DMS53 treated with DMSO at 0.1 percent for 48 hours (cell line): ENCODE data around the gene CCDC102B.
"Not testable (repeated sequence)": the region's sequence is repeated elsewhere in the genome, so short reads cannot be mapped to it uniquely, and the experiment has no call there.

ENCODE experiments used
- DNase-seq: peaks from one replicate; lab custom pipeline; 2025; ENCODE audit not compliant: unreplicated experiment; lab: John Stamatoyannopoulos, UW

The CCDC102B gene

GRCh38 chr18:68893354-68893753, 95.5 kb downstream of the CCDC102B start:
- no peak for DNase-seq

GRCh38 chr18:68897286-68897685, 99.4 kb downstream of the CCDC102B start:
- no peak for DNase-seq

GRCh38 chr18:68909579-68909978, 111.7 kb downstream of the CCDC102B start:
- DNase-seq, result no peak

GRCh38 chr18:68915061-68915460, 117.2 kb downstream of the CCDC102B start:
- DNase-seq, result no peak

GRCh38 chr18:68916734-68917133, 118.9 kb downstream of the CCDC102B start:
- no peak for DNase-seq

- DNase-seq, result no peak
Observed at GRCh38 chr18:68918216-68918615, 120.3 kb downstream of the CCDC102B start.

GRCh38 chr18:68919900-68920299, 122.0 kb downstream of the CCDC102B start:
- no peak for DNase-seq

GRCh38 chr18:68922392-68922791, 124.5 kb downstream of the CCDC102B start:
- no peak for DNase-seq

GRCh38 chr18:68925268-68925667, 127.4 kb downstream of the CCDC102B start:
- peak; percentile 15 for DNase-seq

- no peak for DNase-seq
Observed at GRCh38 chr18:68928762-68929675, 131.1 kb downstream of the CCDC102B start.

GRCh38 chr18:68935686-68936085, 137.8 kb downstream of the CCDC102B start:
- DNase-seq, result no peak

GRCh38 chr18:68937029-68937599, 139.2 kb downstream of the CCDC102B start:
- no peak for DNase-seq

GRCh38 chr18:68940039-68940438, 142.2 kb downstream of the CCDC102B start:
- DNase-seq, result no peak

GRCh38 chr18:68940754-68941153, 142.9 kb downstream of the CCDC102B start:
- peak; percentile 38 for DNase-seq

GRCh38 chr18:68942230-68942629, 144.3 kb downstream of the CCDC102B start:
- DNase-seq, result no peak

GRCh38 chr18:68943861-68944260, 146.0 kb downstream of the CCDC102B start:
- not testable (repeated sequence) for DNase-seq

GRCh38 chr18:68944330-68944729, 146.4 kb downstream of the CCDC102B start:
- DNase-seq, result no peak

GRCh38 chr18:68944826-68945225, 146.9 kb downstream of the CCDC102B start:
- DNase-seq, result no peak

GRCh38 chr18:68948622-68949021, 150.7 kb downstream of the CCDC102B start:
- no peak for DNase-seq

GRCh38 chr18:68954738-68955137, 156.9 kb downstream of the CCDC102B start:
- DNase-seq, result no peak

- no peak for DNase-seq
Observed at GRCh38 chr18:68956650-68957049, 158.8 kb downstream of the CCDC102B start.

GRCh38 chr18:68960355-68960754, 162.5 kb downstream of the CCDC102B start:
- no peak for DNase-seq
